Keratinocyte (primary cell): ENCODE measurements around the gene BCOR. TPM values are rescaled to one million over a fixed set of nuclear protein-coding genes. Genes with fewer than 3 reads are reported as not detected.

Experiments used
- DNase-seq: peaks from one replicate; pipeline ENCODE4 v3.0.0-alpha.2; 2011; ENCODE audit warnings: low read depth, missing footprints, low spot score
- FAIRE-seq: peaks from 2 replicates; lab custom pipeline; 2011; peaks lifted over from hg19 to GRCh38; lab: Jason Lieb, UNC
- H2AFZ ChIP-seq: 2 replicates; pipeline ENCODE4 v1.6.0; 2012; ENCODE audit warnings: low read length, control low read depth, inconsistent platforms; ENCODE audit not compliant: control insufficient read depth
- H3K27ac ChIP-seq: 2 replicates; pipeline ENCODE4 v1.5.1; 2011; ENCODE audit warnings: low read length; ENCODE audit not compliant: control insufficient read depth, insufficient read depth
- H3K27me3 ChIP-seq: 3 replicates; pipeline ENCODE4 v1.6.0; 2011; ENCODE audit warnings: low read length; ENCODE audit not compliant: control insufficient read depth, insufficient read depth; ENCODE audit errors: extremely low read depth
- H3K36me3 ChIP-seq, 2 experiments: 2 replicates in 1 of 2; 3 replicates in 1 of 2; pipeline ENCODE4 v1.5.1; 2011; ENCODE audit warnings: low read length in 2 of 2, mild to moderate bottlenecking in 1 of 2; ENCODE audit not compliant: control insufficient read depth in 2 of 2, insufficient read depth in 2 of 2; ENCODE audit errors: extremely low read depth in 1 of 2
- H3K4me1 ChIP-seq: 3 replicates; pipeline ENCODE4 v1.5.1; 2011; ENCODE audit warnings: low read length; ENCODE audit not compliant: control insufficient read depth, insufficient read depth; ENCODE audit errors: extremely low read depth
- H3K4me2 ChIP-seq: 3 replicates; pipeline ENCODE4 v1.6.0; 2011; ENCODE audit warnings: low read depth, low read length; ENCODE audit not compliant: control insufficient read depth, insufficient read depth; ENCODE audit errors: extremely low read depth
- H3K4me3 ChIP-seq, 3 experiments: fragments of 200-600 bp in 1 of 3; sonication (generic) in 1 of 3; 2 replicates in 2 of 3; 3 replicates in 1 of 3; pipeline ENCODE4 v1.5.1; 2011 to 2016; ENCODE audit warnings: low read length in 3 of 3, mild to moderate bottlenecking in 3 of 3, control low read depth in 2 of 3, inconsistent platforms in 1 of 3, low read depth in 1 of 3, mixed read lengths in 1 of 3, mixed run types in 1 of 3, moderate library complexity in 1 of 3; ENCODE audit not compliant: control insufficient read depth in 2 of 3, insufficient read depth in 2 of 3; ENCODE audit errors: extremely low read depth in 1 of 3
- H3K79me2 ChIP-seq: 2 replicates; pipeline ENCODE4 v1.6.0; 2012; ENCODE audit warnings: low read length; ENCODE audit not compliant: control insufficient read depth, insufficient read depth
- H3K9ac ChIP-seq: 3 replicates; pipeline ENCODE4 v1.6.0; 2011; ENCODE audit warnings: low read length; ENCODE audit not compliant: control insufficient read depth, insufficient read depth; ENCODE audit errors: extremely low read depth
- H3K9me1 ChIP-seq: 3 replicates; pipeline ENCODE4 v1.6.0; 2011; ENCODE audit warnings: low read length; ENCODE audit not compliant: control insufficient read depth, insufficient read depth; ENCODE audit errors: extremely low read depth
- H3K9me3 ChIP-seq: 2 replicates; pipeline ENCODE4 v1.5.1; 2012; ENCODE audit warnings: low read depth, low read length; ENCODE audit not compliant: control insufficient read depth
- H4K20me1 ChIP-seq: 3 replicates; pipeline ENCODE4 v1.6.0; 2011; ENCODE audit warnings: low read length; ENCODE audit not compliant: control insufficient read depth, insufficient read depth; ENCODE audit errors: extremely low read depth
- CTCF ChIP-seq, 3 experiments: IDR thresholded peaks in 1 of 3; conservative IDR thresholded peaks in 1 of 3; optimal IDR thresholded peaks in 1 of 3; 2 replicates in 2 of 3; 3 replicates in 1 of 3; pipeline versions ENCODE3 to v1.5.1; 2011; ENCODE audit warnings: low read length in 3 of 3, mild to moderate bottlenecking in 3 of 3, moderate library complexity in 2 of 3, control low read depth in 1 of 3, inconsistent platforms in 1 of 3; ENCODE audit not compliant: insufficient read depth in 2 of 3; ENCODE audit errors: extremely low read depth in 1 of 3
- EZH2 ChIP-seq: IDR thresholded peaks from one replicate; pipeline ENCODE4 v1.6.1; 2012; ENCODE audit warnings: inconsistent platforms, mild to moderate bottlenecking, low read length, moderate library complexity
- dilution Hi-C: fragments of 300-500 bp; cut with MboI; formaldehyde crosslinking; loops from one replicate; pipeline ENCODE4 v1.7.0; 2020; ENCODE audit warnings: low sequenced_read_pairs; ENCODE audit not compliant: extremely low pct_ligation_motif_present
- polyA plus RNA-seq, 5 experiments: library from polyadenylated mRNA; depleted of rRNA in 3 of 5; stranded (reverse) in 3 of 5; stranded (forward) in 1 of 5; unstranded in 1 of 5; fragments of >200 nt; gene quantifications; 1 replicate in 1 of 5; 2 replicates in 3 of 5; 3 replicates in 1 of 5; pipeline versions ENCODE4 v1.2.1 to v1.2.3, GENCODE V29; 2011 to 2012; ENCODE audit warnings: missing spikeins in 2 of 5, low read depth in 1 of 5, low replicate concordance in 1 of 5

The BCOR gene
- polyA plus RNA-seq, 1 donor (not counting 4 experiments of a cell fraction or from before 2014, with no cell fraction given): 5.0 TPM

DNA sequence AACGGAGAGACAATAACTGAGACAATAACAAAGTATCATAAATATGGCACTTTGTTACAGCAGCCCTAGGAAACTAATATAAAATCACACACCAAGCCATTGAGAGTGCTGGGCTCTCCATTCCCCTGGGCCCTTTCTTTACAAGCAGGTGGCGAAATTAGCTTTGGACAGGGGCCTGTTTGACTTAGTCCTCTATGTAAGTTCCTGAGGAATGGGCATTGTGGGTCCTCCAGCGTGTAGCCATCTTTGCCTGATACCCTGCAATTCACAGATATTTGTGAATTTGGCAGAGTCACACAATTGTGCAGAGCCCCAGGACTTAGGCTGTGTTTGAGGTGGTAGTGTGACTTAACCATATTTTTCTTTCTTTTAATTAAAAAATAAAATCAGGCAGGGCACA is 67.6 kb downstream of the BCOR start:
- Histone ChIP-seq H3K4me2 (no peak overlapping the region), H3K9me1 (no peaks in the 10 kb centered on the region), H3K4me3 (no peak overlapping the region), H2AFZ (no peak overlapping the region), H3K79me2 (no peaks in the 10 kb centered on the region), H3K27ac (no peak overlapping the region), H3K9ac (no peak overlapping the region), H3K36me3 (no peaks in the 10 kb centered on the region), H3K27me3 (no peaks in the 10 kb centered on the region), H3K9me3 (no peaks in the 10 kb centered on the region), H3K4me1 (no peaks in the 10 kb centered on the region), H4K20me1 (no peaks in the 10 kb centered on the region)
- TF ChIP-seq CTCF (optimal IDR thresholded peaks at IDR 0.05 in 1 of 3, IDR thresholded peaks at IDR 0.05 in 1 of 3, conservative IDR thresholded peaks at IDR 0.05 in 1 of 3; ENCODE audit: extremely low read depth in 1 of 3, insufficient read depth in 2 of 3, low read length in 3 of 3) (no peak), EZH2 (no peak)
- DNase-seq: no peak
- dilution Hi-C loops: no loop called here
- no peak for FAIRE-seq

DNA sequence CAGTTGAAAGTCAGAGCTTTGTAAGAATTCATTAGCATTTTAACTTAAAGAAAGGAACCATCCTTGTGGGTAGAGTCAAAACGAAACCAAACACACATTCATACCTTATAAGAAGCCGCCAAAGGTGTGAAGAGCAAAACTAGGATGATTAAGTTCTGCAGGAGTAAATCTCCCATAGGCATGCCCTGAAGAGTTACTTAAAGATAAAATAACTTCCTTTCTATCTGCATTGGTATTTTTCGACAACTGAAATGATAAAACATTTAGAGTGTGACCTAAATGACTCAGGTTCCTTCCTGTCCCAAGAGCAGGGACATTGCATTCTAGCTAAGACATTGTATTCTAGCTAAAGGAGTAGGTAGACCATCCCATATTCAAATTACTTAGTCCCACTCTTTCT is 75.3 kb downstream of the BCOR start:
- Histone ChIP-seq H3K79me2 (no peaks in the 10 kb centered on the region), H3K4me3 (no peak overlapping the region), H3K27me3 (no peaks in the 10 kb centered on the region), H3K4me2 (no peak overlapping the region), H3K27ac (no peak overlapping the region), H3K9ac (no peak overlapping the region), H3K4me1 (no peaks in the 10 kb centered on the region), H4K20me1 (no peaks in the 10 kb centered on the region), H3K9me3 (no peaks in the 10 kb centered on the region), H2AFZ (no peak overlapping the region), H3K9me1 (no peaks in the 10 kb centered on the region), H3K36me3 (no peaks in the 10 kb centered on the region)
- DNase-seq: no peak
- dilution Hi-C loops: no loop called here
- no peak for FAIRE-seq
- TF ChIP-seq CTCF (optimal IDR thresholded peaks at IDR 0.05 in 1 of 3, IDR thresholded peaks at IDR 0.05 in 1 of 3, conservative IDR thresholded peaks at IDR 0.05 in 1 of 3; ENCODE audit: extremely low read depth in 1 of 3, insufficient read depth in 2 of 3, low read length in 3 of 3) (no peak), EZH2 (no peak)
